Stimulated activated CD8-positive, alpha-beta memory T cell treated with anti-CD3 and anti-CD28 coated beads, Interleukin-7, amount 100 ng/mL, for 4 hours (primary cell): ENCODE data around the gene GLIS1.

ENCODE experiments used
- DNase-seq, 2 donors: peaks; one replicate each; pipeline ENCODE4 v3.0.0-alpha.2; 2020; ENCODE audit warnings: low read depth in 2 of 2

The GLIS1 gene

DNA sequence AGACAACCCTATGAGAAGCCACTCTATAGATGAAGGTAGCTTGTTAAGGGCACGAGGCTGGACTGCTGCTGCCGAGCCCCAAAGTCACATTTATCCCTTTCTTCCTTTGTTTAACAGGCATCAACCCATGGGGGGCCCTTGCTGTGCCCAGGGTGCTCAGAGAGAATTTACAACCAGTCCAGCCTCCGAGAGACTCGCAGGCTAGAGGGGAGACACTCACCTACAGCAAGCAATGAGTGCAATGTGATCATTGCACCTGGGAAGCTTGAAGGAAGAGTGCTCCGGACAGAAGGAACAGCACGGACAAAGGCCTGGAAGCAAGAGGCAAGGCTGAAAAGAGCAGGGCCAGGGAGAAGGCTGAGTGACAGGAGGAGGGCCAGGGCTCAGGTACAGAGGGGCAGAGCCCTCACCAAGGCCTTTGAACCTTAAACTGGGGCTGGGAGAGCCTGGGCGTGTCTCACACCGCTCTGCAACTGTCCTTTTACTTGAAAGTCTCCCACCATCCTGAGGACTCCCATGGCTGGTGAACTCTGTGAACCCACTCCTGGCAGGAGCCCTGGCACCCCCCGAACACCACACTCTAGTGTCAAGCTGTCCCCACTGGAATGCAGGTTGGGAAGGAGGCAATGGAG lies 252.5 kb downstream of the GLIS1 start:
- no peak for DNase-seq

DNA sequence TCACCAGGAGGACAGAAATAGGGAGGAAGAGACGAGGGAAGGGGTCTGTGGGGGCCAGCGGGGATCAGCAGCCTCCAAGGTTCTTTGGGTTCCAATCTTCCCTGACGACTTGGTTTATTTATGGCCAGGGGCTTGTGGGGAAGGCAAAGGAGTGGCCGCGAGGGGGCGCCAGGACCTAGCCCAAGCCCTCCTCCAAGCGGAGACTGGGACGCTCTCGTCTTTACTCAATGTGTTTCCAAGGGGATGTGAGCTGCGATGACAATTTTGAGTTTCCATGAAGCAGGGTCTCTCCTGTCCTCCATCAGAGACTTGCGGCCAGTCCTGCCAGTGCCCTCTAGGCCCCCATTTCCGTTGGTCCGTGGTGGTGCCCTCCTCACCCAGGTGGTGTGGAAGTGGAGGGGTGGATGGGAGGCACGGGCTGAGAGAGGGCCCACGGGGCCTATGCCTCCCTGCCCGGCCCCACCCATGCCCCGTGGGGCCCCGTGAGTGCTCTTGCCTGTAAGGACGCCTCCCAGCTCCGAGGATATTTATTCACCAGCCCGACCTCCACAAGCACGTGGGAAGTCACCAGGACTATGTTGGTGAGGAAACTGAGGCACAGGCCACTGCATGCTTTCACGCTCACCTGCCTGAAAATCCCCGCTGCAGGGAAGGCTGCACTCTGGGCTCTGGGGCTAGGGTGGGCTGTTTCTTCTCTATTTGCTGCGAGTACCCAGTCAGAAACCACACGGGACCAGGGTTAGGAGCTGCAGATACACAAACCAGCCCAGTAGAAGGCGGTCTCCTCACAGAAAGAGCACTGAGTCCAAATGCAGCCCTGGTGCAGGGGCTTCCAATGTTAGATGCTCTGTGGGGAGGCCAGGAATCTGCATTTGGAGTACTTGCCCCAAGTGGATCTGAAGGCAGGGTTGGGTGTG lies 253.2 kb downstream of the GLIS1 start:
- DNase-seq = peak in 1 of 2 donors; percentile 39

DNA sequence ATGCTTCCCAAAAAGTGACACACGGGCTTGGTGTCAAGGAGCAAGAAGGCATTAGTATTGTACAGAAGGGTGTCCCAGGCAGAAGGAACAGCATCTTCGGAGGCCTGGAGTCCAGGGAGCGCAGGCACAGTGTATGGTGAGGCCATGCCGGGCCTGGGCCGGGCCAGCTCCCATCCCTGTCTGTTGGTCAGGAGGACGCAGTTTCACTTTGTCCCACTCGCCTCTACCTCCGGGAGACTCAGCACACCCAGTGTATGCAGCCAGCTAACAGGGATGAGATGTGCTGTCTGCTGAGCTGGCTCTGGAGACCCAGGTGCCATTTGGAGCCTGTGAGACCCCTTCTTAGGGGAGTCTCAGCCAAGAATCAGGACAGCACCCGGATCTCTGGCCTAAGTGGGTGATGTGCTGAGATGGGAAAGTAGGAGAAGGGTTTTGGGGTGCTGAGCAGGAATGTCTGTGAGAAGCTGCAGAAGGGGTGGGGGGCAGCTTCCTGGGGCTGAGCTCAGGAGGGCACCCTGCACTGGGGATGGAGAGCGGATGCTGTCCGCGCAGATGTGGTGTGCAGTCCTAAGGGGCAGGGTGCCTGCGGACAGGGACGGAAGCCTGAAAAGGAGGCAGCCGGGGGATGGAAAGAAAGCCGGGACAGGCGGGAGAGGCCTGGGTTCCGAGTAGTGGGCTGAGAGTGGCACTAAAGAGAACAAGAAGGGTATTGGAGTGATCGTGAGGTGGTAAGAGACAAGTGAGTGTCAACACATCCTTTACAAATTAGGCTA lies 254.1 kb downstream of the GLIS1 start:
- no peak for DNase-seq

DNA sequence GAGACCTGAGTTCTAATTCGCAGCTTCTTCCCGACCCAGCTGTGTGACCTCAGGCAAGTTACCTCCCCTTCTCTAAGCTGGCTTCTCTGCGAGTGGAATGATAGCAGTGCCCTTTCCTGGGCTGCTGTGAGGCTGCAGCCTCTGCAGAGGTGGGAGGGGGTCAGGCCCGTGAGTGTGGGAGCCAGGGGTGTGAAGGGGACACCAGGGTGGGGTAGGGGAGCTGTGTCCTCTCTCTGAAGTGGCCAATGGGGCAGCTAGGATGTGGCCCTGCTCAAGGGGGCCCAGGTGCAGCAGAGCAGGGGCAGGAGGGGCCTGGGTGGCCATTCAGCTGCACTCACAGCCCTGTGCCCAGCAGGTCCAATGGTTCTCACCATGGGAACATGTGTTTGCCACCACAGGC lies 255.3 kb downstream of the GLIS1 start:
- no peak for DNase-seq

DNA sequence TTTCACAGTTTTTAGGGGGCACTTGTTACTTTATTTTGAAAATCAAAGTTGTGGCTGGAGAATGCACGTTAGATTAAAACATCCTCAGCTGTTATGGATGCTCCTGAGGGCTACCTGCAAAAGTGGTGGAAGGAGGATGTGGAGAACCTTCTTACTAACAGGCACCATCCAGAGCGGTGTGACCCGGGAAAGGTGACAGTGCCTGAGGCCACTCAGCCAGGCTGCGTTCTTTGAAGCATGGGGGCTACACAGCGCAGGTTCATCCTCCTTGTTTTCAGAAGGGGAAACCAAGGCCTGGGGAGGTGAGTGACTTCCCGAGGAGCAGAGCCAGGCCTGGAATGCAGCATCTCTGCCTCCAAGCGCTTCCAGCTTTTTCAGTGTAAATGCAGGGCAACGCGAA lies 255.8 kb downstream of the GLIS1 start:
- DNase-seq = no peak

DNA sequence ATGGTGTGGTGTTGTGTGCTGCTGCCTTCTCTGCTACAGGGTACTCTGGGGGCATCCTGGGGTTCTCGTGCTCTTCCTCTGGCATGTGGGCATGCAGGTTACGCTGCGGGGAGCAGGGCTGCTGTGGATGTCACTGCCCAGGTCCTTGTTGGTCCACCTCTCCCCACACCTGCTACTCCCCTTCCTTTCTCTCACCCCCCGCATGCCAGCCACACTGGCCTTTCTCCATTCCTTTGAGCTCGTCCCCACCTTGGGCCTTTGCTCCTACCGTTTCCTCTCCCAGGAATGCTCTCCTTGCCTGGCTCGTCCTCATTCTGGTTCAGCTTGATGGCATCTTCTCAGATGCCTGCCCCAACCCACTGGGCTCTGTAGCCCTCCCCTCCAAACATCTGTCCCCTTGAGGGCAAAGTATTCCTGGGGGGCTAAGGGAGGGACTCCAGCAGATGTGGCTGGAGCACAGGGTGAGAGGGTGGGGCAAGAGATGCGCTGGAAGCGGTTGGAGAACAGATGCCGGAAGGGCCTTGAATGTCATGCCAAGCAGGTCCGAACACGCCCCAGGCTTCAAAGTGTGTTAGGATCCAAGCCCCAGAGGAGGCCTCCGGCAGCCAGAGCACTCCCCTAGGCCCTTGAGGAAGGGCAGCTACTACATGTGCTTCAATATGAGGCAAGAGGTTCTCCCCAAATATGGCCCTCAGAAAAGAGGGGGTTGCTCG lies 256.4 kb downstream of the GLIS1 start:
- DNase-seq = no peak

DNA sequence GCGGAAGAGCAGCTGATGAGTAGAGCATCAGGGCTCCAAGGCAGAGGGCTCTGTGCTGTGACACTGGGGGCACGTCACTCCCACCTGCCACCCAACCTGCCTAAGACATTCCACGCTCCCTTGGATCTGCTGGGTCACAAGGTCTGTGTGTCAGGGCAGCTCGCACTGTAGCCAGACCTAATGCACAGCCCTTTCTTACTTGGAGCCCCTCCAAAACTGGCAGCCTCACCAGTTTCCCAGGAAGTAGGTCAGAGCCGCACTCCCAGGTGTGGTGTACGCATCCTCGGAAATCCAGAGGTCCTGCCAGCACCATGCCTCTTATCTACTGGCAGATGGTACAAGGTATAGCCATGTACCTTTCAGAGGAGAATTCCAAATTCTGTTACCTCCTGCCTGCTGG lies 257.5 kb downstream of the GLIS1 start:
- no peak for DNase-seq

DNA sequence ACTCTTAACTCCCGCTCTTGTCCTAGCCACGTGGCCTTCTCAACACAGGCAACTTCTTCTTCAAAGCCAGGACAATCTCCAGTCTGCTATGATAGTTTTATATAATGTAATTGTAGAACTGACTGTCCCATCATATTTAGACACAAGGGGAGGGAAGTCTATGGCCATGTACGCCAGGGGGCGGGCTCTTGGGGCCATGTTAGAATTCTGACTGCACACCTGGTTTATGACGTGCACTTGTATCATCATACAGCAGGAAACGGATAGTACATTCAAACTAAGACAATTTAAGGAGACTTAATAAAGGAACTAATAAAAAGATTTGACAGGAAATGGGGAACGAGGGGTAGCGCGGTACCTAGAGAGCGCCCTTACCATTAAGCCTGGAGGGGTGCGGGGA lies 258.3 kb downstream of the GLIS1 start:
- no peak for DNase-seq

DNA sequence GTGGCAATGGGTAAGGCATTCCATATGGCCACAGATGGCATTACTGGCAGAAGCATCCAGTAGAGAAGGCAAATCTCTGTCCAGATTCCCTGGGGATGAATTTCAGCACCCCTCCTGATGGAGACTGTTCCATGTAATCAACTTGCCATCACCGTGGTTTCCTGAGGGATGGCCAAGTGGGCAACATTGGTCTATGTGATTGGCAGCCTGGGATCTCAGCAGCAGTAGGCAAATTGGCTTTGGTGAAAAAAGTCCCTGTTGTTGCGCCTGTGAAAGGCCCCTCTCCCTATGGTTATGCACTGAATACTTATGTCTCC lies 260.5 kb downstream of the GLIS1 start:
- no peak for DNase-seq

DNA sequence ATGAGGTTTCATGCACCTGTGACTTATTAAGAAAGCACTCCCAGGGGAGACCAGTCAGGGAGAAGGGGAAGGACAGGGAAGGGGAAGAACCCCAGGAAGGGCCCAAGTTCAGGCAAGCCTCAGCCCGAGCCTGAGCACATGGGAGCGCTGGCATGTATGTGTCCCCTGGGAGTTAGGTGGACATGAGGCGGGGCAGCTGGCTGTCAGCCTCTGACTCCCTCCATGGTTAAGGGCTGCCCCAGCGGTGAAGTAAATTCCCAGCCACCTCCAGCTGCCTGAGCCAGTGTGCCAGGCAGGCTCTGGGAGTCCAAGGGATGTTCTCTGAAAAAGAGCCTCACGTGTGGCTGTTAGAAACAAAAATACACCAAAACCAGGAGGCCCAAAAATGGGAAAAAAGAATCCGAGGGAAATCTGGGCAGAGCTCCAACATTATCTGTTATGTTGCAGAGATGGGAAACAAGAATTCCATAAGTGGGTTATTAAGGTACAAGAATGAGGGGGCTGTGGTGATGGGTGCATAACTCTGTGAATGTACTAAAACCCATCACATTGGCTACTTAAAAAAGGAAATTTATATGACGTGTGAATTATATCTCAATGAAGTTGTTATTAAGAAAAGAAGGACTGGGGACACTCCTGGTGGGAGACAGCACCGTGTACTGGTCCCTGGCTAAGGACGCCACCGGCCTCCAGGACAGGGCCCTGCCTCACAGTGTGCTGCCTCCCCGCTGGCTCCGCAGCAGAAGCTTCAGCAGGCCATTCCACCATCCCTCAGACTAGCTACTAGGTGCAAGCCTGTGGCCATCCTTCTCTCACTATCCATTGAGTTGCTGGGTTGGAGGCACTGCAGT lies 261.1 kb downstream of the GLIS1 start:
- no peak for DNase-seq

DNA sequence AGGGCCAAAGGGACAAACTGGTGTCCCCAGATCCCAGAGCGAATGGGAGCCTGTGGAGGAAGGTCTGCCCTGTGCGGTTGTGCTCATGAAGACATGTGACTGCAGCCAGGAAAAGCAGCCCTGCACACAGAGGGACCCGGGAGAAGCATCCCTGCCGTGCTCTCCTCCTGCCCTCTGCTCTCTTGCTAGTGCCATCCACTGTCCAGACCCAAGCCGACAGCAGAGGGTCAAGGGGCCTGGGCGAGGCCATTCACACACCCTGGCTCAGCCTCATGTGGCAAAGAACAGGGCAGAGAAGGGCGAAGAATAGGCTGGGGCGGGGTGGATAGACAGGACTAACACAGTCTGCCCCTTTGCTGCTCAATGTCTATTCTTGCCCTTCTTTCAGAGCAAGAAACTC lies 262.4 kb downstream of the GLIS1 start:
- no peak for DNase-seq

DNA sequence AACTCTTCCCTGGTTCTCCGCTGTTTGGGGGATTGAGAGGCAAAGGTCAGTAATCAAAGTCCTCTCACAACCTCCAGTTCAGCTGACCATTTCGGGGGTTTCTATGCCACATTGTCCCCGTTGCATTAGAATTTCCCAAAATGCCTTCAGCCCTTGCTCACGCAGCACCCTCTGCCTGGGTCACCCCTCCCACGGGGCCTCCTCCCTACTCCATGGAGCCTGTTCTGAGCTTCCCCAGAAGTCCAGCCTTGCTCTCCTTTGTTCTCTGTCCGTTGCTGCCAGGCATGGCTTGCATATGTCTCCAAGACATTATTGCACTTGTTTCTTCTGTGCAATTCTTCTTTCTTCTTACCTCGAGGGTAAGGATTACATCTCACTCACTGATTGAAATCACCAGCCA lies 263.3 kb downstream of the GLIS1 start:
- no peak for DNase-seq

DNA sequence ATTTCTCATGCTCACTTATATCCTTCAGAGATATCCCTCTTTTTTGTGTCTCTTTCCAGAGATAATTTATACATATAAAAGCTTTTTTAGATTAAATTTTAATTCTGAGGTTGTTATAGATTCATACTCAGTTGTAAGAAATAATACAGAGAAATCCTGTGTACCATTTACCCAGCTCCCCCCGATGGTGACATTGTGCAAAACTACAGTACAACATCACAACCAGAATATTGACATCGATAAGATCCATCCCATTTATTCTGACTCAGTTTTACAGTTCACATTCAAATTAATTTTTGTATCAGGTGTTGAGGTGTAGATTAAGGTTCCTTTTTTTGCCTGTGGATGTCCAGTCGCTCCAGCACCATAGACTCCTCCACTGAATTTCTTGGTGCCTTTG lies 265.5 kb downstream of the GLIS1 start:
- no peak for DNase-seq

DNA sequence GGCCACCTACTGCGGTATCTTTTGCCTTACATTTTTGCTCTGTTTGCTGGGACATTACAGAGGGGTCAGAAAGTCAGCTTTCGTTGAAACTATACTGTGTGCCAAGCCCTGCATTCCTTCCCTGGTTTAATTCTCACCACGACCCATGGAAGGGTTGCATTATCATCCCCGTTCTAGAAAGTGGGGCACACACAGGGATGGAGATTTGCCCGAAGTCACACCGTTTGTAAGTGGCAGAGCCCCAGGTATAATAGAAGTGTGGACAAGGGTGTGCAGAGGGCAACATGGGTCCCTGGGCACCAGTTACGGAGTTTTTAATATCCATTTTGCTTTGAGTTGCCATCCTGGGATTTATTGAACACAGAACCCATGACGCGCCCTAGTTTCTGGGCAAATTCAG lies 268.0 kb downstream of the GLIS1 start:
- no peak for DNase-seq

DNA sequence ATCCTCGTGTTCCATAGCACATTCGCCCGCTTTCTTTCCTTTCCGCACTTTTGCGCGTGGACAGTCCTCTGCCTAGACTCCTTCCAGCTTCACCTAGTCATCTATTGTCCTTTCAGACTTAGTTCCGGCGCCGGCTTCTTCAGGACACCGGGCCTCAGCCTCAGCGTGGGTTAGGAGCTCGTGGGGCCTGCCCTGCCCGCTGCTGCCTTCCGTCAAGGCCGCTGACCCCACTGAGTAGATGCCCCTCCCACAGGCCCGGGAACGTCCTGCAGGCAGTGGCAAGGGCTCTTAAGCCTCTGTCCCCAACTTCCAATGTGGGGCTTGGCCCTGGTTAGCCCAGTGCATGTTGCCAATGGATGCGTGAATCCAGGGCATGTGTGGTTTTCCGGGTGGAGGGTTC lies 268.4 kb downstream of the GLIS1 start:
- no peak for DNase-seq

DNA sequence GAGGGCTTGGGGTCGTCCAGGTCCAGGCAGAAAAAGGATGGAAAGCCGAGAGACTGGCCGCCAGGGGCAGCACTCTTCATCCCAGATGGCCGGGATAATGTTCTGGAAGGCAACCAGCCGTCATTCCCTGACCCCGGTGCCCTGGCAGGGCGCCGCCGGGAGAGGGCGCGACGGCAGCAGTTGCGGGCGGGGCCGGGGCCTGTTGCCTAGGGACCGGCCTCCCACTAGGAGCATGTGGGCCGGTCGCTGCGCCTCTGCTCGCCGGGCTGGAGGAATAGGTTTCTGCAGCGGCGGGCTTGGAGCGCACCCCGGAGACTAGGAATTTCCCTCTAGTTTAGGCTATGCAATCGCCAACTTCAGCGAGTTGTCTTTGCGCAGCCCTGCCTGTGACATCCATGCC lies 268.8 kb downstream of the GLIS1 start:
- no peak for DNase-seq

DNA sequence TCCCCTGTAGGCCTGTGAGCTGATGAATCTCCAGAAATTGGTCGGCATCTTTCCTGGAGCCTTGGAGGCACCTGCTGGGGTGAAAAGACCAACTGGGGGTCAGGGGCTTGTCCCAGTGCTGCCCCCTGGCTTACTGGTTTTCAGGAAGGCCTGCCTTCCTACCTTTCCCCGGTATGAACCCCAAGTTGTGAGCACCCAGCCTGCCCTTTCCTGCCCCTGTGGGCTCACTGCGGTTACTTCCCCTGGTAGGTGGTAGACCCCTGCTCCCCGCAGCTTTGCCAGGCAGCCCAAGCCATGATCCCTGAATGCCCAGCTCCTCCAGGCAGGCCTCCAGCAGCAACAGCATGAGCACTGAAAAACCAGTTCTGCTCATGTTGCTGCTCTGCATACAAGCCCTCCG lies 269.6 kb downstream of the GLIS1 start:
- no peak for DNase-seq

DNA sequence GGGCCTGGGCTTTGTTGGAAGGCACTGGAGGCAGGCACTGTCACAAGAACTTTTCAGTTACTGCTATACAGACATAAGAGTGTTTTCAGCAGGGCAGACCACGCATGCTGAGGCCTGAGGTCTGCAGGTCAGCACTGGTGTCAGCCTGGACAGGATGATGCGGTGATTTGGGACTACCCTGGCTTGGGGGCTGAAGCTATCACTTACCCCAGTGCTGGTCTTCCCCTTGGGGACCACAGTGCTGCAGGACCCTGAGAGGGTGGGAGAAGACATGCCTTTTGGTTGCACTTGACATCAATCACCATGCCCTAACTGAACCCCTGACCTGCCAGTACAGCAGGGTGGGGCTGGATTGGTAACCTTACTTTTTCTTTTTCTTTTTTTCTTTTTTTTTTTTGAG lies 270.6 kb downstream of the GLIS1 start:
- no peak for DNase-seq

DNA sequence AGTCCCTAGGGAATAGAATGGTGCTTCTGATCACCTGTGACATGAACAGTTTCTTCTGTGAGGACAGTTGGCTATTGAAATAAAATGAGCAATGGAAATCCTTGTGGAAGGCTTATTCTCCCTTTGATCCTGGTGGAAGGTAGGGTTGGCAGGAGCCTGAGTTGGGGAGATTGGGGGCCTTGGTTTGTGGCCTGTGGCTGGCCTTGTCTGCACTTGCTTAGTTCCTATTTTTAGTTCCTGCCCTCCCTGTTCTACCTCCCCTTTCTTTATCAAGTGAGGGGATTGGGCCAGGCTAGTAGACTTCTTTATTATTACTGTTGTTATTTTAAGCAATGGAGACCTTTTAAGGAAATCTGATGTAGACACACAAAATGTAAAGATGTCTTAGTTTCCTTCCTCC lies 271.6 kb downstream of the GLIS1 start:
- no peak for DNase-seq

DNA sequence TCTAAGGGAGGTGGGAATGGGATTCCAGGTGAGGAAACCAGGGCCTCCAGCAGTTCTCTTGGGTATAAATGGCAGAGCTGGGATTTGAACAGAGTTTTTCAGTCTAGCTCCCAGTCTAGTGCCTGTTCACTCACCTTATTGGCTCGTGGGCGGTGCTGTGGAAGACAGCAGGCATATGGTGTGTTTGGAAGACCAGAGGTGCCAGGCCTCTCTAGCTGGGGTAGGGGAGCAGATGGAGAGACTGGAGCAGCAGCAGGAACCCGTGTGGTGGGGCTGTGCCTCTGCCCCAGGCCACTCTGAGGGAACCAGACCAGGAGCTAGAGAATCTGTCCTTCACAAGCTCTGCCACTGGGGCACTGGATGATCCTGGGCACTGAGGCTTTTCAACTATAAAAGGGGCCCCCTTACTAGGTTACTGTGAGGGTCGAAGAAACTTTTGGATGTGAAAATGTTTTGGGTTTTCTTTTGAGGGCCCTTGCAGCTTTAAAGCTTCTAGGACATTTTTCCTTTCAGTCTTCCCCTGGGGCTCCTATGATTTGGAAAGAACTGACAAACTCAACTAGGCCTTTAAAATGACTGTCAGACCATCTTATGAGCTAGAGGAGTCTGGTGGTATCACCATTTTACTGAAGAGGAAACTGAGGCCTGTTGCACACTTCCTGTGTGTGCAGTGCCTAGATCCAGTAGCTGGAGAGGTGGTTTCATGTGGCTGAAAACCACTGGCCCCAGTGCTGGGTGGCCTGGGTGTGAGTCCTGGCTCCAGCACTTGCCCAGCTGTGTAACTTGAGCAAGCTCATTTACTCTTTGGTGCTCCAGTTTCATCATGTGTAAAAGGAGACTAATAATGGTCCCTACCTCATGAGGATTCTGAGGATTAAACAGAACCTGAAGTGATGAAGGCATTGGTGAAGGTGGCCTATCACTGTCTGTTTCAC lies 273.7 kb downstream of the GLIS1 start:
- DNase-seq = no peak
